Measurements from ENCODE around the gene TMEM255B. TPM values are rescaled to one million over a fixed set of nuclear protein-coding genes. Genes with fewer than 3 reads are reported as not detected.

Gene TMEM255B
- total RNA-seq, 1 donor from 2014 or later: 1.7 TPM

DNA sequence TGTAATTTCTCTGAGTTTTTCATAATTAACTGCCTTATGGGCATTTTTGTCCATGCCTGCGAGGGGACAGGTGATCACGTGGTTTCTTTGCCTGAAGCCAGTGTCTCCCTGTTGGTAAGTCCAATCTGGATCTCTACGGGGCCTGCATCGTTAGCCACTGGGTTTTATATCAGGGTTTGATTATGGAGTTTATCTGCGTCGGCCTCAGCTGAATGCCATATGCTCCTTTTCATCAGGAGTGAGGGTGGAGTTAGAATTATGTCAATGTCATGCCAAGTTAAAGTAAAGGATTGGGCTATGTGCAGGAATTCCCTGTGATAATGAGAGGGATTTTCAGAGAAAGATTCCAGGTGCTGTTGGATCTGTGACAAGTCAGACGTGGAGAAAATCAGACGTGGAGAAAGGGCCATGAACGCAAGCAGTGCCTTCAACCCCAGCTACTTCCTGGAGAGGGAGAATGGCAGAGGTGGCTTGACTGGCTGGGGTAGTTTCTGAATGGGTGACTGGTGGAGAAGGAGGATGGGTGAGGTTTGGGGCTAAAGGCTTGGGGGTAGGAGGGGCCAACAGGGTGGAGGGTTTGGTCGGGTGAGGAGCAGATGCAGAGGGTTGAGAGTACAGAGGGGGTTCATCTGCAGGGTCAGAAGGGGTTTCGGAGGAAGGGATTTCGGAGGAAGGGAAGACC is 24.3 kb downstream of the TMEM255B start:
- H3K36me3 Mint-ChIP-seq: no peaks in the 10 kb centered on the region
- H3K4me3 Mint-ChIP-seq: no peak overlapping the region
- no peak overlapping the region for H3K27ac Mint-ChIP-seq
- H3K9me3 Mint-ChIP-seq: no peaks in the 10 kb centered on the region
- peaks cover 40% of the 10 kb centered on the region for H3K27me3 Mint-ChIP-seq (ENCODE audit: low read depth)
- DNase-seq (ENCODE audit: low spot score in 2 of 2, unreplicated experiment in 2 of 2): no peak
- no peaks in the 10 kb centered on the region for H3K4me1 Mint-ChIP-seq
- no peak for TF ChIP-seq CTCF (IDR thresholded peaks at IDR 0.05; ENCODE audit: unreplicated experiment)

- H3K27ac Mint-ChIP-seq: no peak overlapping the region
These were observed 25.1 kb downstream of the TMEM255B start for GRCh38 chr13:113783966-113784644.

GRCh38 chr13:113784645-113785024 is 25.6 kb downstream of the TMEM255B start:
- peaks cover 35% of the 10 kb centered on the region for H3K27me3 Mint-ChIP-seq (ENCODE audit: low read depth)
- H3K4me1 Mint-ChIP-seq: no peaks in the 10 kb centered on the region
- no peak for TF ChIP-seq CTCF (IDR thresholded peaks at IDR 0.05; ENCODE audit: unreplicated experiment)
- no peaks in the 10 kb centered on the region for H3K9me3 Mint-ChIP-seq
- no peak for DNase-seq (ENCODE audit: low spot score in 2 of 2, unreplicated experiment in 2 of 2)
- H3K4me3 Mint-ChIP-seq: no peak overlapping the region
- H3K36me3 Mint-ChIP-seq: no peaks in the 10 kb centered on the region
- H3K27ac Mint-ChIP-seq: no peak overlapping the region

More at GRCh38 chr13:113783966-113784644, 25.1 kb downstream of the TMEM255B start:
- Mint-ChIP-seq H3K4me3 (no peak overlapping the region), H3K27me3 (ENCODE audit: low read depth) (peaks cover 36% of the 10 kb centered on the region), H3K4me1 (no peaks in the 10 kb centered on the region), H3K36me3 (no peaks in the 10 kb centered on the region), H3K9me3 (no peaks in the 10 kb centered on the region)
- no peak for DNase-seq (ENCODE audit: low spot score in 2 of 2, unreplicated experiment in 2 of 2)
- TF ChIP-seq CTCF (IDR thresholded peaks at IDR 0.05; ENCODE audit: unreplicated experiment): no peak

DNA sequence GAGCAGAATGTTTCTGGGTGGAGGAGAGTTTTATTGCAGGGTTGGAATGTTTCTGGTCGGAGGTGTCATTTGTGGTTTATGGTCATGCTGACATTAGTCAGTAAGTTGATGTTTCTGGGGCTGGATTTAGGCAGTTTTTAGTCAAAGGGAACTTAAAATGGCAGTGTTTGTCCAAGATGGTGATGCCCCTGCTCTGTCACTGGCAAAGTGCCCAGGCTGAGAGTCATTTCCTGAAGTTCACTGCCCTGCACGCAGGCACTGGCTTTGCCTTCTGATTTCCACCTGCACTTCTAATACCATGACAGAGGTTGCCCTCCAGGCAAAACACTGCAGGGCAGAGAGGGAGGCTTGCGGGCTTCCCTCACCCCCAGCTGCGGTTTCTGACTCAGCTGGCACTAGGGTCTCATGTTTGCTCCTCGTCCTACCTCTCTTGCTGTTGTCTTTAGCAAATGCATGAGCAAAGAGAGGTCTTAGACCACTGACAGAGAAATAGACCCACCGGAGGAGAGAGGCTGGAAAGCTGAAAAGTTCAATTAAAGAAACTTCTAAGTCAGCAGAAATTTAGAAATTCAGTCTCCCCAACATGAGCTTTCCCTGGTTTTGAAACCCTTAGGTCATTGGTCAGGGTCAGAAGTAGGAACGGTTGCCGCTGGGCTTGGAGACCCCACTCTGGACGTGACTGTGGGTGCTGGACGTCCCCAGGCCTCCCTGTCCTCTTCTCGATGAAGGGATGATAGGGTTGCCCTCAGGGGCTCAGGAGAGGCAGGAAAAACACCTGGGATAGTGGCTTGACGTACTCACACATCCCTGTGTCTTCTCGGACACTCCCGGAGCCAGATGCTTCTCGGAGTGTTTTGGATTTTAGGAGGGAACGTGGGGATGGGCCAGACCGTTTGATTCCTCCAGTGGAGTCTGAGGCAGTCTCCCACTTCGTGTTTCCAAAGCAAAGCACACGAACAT is 26.3 kb downstream of the TMEM255B start:
- DNase-seq (ENCODE audit: low spot score in 2 of 2, unreplicated experiment in 2 of 2): no peak
- no peak for TF ChIP-seq CTCF (IDR thresholded peaks at IDR 0.05; ENCODE audit: unreplicated experiment)

GRCh38 chr13:113786262-113786841 is 27.3 kb downstream of the TMEM255B start:
- Mint-ChIP-seq H3K4me1 (no peaks in the 10 kb centered on the region), H3K36me3 (no peaks in the 10 kb centered on the region), H3K4me3 (no peak overlapping the region), H3K9me3 (no peaks in the 10 kb centered on the region), H3K27me3 (ENCODE audit: low read depth) (peaks cover 31% of the 10 kb centered on the region), H3K27ac (no peak overlapping the region)
- TF ChIP-seq CTCF (IDR thresholded peaks at IDR 0.05; ENCODE audit: unreplicated experiment): no peak
- DNase-seq (ENCODE audit: low spot score in 2 of 2, unreplicated experiment in 2 of 2): no peak

More for the DNA sequence above, 26.3 kb downstream of the TMEM255B start:
- no peak overlapping the region for H3K27ac Mint-ChIP-seq
- H3K4me1 Mint-ChIP-seq: no peaks in the 10 kb centered on the region
- no peaks in the 10 kb centered on the region for H3K36me3 Mint-ChIP-seq
- H3K9me3 Mint-ChIP-seq: no peaks in the 10 kb centered on the region
- H3K4me3 Mint-ChIP-seq: no peak overlapping the region
- H3K27me3 Mint-ChIP-seq (ENCODE audit: low read depth): peaks cover 32% of the 10 kb centered on the region

Data from mesothelial cell of epicardium (in vitro differentiated cells).